HK-2 (cell line): ENCODE results near the gene LMF1.
"Not testable (repeated sequence)": the region's sequence is repeated elsewhere in the genome, so short reads cannot be mapped to it uniquely, and the experiment has no call there.

Experiments
- DNase-seq: peaks from one replicate; pipeline ENCODE4 v3.0.0-alpha.2; 2018; ENCODE audit not compliant: unreplicated experiment

LMF1 gene

DNA sequence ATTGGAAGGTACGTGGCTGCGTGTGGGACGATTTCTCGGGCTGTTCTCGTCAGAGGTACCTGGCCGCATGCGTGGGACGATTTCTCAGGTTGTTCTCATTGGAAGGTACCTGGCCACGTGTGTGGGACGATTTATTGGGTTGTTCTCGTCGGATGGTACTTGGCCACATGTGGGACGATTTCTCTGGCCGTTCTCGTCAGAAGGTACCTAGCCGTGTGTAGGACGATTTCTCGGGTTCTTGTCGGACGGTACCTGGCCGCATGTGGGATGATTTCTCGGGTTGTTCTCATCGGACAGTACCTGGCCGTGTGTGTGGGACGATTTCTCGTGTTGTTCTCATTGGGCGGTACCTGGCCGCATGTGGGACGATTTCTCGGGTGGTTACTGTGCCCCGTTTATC lies 120.1 kb downstream of the LMF1 start:
- no peak for DNase-seq

DNA sequence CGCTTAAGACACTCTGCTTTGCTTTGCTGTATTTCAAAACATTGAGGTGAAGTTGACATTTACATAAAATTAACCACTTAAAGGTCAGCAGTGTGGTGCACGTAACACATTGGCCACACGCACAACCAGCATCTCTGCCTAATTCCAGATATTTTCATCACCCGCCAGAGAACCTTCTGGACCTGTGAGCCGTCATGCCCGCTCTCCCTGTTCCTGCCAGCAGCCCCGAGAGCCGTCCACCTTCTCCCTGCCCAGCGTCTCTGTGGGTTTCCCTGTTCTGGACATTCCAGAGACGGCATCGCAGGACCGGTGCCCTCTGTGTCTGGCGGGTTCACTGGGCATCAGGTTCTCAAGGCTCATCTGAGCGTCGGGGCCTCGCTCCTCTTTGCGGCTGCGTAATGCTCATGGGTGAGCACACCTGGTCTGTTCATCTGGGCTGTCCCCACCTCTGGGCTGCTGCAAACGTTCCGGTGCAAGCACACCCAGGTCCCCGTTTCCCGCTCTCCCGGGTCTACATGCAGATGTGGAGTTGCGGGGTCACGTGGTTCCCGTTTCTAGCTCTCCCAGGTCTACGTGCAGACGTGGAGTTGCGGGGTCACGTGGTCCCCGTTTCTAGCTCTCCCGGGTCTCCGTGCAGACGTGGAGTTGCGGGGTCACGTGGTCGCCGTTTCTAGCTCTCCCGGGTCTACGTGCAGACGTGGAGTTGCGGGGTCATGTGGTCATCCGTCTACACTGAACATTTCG lies 122.1 kb downstream of the LMF1 start:
- no peak for DNase-seq

DNA sequence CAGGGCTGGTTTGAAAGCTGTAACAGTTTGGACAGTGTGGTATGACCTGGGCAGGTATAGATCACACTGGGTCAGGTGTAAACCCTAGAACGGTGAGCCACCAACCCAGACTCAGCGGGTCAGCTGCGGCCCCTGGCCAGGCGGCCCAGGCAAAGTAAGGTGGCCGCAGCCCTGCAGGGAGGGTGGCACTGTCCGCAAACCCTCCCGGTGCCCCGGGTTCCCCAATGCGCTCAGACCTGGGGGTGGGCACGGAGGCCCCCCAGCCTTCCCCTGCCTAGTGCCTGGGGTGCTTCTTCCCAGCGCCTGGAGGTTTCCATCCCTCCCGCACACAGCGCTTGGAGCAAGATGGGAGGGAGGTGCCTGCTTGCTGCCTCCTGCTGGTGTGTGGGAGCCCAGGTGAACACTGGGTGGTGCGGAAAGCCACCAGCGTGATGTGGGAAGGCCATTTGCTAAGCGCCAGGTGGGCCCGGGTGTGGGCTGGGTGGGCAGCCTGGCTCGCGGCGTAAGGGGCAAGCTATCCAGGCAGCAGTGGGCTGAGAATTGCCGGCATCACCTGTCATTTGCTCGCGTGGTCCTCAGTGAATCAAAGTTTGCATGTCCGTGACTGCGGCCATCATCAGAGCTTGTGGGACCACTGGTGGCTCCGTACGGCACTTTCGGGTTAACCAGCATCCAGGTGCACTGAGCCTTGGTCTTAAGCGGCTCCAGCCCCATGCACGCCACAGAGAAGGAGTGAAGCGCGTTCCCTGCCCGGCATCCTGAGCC lies 122.9 kb downstream of the LMF1 start:
- no peak for DNase-seq

DNA sequence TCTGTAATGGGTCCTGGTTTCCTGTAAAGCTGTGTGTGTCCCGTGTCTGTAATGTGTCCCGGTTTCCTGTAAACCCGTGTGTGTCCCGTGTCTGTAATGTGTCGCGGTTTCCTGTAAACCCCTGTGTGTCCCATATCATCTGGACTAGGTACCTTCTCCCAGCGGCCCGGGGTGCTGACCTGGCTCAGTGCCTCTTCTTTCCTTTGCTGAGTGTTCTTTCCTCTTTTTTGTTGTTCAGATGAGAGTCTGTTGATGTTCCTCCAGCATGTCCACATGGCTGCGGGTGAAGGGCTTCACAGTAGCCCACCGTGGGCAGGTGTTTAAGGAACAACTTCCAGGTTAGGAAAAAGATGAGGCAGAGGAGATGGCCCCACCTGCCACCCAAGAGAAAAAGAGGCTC lies 123.6 kb downstream of the LMF1 start:
- no peak for DNase-seq

DNA sequence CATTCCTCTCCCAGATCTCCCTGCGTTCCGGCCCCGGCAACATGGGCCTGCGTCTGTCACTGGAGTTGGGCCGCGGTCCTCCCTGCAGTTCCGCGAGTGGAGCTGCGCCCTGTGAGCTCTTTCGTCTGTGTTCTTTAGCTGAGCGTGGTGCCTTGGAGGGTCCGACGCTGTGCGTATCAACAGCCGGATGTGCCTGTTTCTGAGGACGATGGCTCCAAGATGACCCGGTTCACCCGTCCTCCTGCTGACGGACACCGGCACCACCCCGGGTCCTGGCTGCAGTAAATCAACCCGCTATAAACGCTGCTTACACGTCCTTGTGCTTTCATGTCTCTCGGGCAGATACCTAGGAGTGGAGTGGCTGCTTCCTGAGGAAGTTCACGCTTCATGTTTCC lies 125.4 kb downstream of the LMF1 start:
- DNase-seq, result no peak

DNA sequence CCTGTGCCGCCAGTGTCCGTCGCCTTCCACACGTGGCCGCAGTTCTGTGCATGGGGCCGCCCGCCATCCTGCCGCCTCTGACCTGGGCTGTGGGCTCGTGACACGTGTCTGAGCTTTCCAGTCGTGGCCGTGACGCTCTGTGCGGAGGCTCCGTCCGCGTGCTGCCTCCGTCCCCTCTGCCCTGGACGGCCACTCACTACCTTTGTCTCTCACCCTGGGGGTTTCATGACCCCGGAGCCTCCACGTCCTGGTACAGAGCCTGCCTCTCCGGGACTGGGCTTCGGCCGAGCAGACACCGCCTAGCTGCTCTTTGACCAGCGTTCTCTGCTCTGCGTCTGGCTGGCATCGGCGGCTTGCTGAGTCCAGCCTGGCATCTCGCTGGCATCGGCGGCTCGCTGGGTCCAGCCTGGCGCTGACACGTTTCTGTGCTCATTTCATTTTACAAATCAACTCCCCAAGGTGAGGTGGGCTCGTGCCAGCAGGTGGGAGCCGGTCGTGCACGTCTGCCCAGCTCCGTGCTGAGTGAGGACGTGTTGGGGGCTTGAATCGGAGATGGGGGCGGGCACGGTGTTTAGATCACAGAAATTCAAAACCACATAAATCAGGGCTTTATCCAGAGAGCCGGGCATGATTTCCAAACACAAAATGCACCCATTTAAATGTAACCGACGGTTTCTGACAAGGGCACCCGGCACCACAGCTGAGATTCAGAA lies 126.0 kb downstream of the LMF1 start:
- no peak for DNase-seq

DNA sequence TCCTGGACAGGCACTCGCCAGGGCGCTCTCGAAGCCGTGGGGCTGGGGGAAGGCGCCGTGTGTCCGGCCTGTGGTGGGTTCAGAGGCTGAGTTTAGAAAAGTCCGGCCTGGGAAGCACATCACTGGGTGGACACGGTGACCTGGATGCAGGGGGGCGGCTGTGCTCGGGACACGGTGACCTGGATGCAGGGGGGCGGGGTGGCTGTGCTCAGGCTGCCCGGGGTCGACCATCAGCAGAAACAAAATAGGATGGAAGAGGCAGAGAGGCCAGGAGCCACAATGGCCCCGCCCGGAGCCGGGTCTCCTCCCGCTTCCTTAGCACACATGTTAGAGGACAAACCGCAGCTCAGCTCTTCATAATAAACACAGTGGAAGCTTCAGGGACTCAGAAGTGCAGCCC lies 127.0 kb downstream of the LMF1 start:
- DNase-seq, result no peak

DNA sequence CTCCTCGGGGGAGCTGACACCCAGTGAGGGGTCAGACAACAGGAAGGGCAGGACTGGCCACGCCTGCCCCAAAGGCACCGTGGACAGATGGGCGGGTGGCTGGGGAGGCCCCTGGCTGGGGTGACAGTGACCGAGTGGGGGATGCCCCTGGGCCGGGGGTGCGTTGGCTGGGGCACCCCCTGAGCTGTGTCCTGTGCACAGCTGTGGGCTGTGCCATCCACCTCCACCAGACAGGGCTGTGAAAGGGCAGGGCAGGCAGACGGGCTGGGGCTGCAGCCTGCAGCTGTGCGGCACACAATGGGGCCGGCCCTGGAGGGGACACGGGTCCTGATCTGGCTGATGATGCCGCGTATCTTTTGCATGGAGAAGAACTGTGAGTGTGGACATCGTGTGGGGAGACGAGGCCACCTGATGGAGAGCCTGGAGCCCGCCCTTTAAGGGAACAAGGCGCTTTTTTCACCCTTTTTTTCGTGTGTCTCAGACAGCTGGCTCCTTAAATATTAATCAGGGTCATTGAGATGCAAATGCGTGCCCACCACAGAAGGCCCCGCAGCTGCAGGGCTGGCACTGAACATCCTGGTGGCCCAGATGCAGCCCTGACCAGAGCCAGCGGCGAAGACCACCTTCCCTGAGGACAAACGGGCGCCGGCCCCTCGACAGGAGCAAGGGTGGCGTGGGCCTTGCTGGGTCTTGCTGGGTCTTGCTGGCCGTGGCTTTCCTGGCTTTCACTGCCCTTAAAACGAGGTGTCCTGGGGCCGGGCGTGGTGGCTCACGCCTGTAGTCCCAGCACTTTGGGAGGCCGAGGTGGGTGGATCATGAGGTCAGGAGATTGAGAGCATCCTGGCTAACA lies 127.8 kb downstream of the LMF1 start:
- no peak for DNase-seq

DNA sequence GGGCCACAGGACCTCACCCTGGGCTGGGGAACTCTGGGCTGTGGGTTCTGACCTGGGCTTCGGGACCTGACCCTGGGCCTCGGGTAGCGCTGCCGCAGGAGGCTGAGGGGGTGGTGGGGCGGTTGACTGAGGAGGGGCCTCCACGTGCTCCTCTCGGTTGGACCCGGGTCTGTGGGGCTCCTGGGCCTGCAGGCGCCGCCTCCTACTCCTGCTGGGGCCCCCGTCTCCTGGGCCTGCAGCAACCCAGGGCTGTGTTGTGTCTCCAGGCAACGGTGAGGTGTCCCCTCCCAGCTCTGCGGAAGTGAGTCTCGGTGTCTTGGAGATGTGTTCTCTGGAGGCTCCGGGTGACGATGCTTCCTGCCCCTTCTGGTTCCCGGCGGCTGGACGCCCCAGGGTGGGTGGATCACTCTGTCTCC lies 128.7 kb downstream of the LMF1 start:
- DNase-seq, result no peak

DNA sequence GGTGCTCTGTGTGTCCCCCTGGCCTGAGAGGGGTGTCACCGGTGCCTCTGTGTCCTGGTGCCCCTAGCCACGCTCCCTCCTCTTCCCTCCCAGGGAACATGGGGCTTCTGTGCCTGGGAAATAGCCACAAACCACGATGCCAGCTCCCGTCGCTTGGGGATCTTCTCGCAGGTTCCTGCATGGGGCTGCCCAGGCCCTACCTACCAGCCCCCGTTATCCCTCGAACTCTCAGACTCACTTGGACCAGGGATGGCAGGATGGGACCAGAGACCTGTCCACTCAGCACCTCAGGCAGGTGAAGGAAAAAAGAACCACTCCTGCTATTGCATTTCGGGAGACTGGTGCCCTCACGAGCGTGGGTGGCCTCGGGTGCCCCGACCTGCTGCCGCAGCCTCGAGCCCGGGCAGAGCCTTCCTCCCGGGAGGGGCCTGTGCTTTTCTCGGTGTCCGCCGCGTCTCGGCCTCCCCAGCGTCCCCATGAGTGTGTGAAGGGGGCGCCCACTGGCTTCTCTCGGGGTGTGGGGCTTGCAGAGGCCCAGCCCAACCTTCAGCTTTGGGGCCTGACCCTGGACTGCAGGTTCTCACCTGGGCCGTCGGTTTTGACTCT lies 129.2 kb downstream of the LMF1 start:
- no peak for DNase-seq

DNA sequence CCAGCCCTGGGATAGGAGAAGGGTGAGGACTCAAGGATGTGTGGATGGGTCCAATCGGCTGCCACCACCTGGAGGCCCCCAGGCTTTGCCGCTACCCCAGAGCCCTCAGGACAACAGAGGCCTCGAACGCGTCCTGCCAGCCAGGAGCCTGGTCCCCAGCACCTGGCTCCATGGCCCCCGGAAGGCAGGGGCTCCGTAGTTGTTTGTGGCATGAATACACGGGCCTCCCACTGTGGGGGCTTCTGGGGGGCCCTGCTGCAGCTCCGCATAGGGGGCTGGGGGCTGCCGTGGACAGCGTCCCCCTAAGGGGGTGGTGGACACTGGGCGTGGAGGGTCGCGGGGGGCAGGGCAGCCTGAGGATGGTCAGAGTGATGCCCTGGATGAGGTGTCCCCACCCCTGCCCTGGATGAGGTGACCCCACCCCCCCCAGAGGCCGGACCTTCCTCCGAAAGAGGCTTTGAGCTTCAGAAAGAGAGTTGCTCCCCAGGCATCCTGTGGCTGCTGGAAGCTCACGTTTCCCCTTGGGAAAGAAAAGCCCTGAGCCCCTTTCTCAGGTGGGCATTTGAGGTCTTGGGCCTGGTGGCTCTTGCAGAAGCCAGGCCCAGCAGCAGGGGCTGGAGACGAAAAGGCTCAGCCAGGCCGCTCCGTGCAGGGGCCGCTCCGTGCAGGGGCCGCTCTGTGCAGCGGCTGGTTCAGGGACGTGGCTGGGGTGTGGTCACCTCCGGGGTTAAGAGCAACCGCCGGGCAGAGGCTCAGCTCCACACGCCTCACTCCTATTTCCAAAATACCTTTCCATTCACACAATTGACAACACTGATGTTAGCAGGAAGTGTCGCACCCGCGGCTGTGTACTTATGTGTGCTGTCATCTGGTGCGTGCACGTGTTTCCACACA lies 130.0 kb downstream of the LMF1 start:
- DNase-seq, result no peak

DNA sequence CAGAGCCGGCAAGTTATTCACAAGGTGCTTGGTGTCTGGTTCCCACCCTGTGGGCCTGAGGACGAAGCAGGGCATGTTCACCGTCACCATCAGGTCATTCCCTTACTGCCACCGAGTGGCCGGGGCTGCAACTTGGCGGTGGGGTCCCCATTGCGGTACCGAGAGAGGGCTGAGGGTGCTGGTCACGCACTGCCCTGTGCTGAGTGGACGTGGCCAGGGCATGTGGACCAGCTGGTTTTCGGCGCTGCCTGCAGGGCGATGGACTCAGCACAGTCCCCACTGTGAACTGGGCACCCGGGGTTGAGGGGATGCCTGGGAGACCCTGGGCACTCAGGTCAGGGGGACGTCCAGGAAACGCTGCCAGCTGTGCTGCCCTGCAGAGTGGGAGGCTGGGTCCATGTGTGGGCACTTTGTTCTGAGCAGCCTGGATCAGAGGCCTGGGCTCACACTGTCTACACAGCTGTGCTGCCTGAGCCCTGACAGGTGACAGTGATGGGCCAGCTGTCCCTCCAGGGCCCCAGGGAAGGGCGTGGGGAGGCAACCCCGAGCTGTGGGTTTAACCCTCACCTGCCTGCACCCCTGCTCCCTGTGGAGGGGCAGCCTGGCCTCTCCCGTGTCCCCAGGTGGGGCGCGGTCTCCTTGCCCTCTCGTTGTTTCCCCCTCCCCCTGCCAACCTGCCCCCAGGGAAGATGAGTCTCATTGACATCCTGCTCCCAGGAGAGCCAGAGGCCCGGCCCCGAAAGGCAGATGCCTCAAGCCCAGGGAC lies 131.0 kb downstream of the LMF1 start:
- no peak for DNase-seq

DNA sequence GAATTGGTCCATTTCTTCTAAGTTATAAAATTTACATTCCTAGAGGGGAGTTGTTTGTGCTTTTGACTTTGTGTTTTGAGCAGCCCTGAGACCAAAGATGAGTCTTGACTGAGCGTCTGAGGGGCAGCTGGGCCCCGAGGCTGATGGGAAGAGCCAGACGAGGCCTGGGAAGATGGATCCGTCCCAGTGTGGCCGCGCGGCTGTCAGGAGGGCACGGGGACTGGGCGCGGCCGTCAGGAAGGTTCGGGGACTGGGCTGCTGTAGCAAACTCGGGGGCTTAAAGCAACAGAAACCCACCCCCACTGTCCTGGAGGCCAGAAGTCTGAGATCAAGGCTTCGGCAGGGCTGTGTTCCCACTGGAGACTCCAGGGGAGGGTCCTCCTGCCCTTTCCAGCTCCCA lies 132.0 kb downstream of the LMF1 start:
- no peak for DNase-seq

DNA sequence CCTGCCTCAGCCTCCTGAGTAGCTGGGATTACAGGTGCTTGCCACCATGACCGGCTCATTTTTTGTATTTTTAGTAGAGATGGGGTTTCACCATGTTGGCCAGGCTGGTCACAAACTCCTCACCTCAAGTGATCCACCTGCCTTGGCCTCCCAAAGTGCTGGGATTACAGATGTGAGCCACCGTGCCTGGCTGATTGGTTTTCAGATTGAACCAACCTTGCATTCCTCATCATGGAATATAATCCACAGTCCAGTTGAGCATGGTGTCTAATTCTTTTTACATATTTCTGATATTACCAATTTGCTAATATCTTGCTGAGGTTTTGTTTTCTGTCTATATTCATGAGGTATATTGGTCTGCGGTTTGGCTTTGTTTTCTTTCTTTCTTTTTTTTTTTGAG lies 134.0 kb downstream of the LMF1 start:
- DNase-seq, result not testable (repeated sequence)

DNA sequence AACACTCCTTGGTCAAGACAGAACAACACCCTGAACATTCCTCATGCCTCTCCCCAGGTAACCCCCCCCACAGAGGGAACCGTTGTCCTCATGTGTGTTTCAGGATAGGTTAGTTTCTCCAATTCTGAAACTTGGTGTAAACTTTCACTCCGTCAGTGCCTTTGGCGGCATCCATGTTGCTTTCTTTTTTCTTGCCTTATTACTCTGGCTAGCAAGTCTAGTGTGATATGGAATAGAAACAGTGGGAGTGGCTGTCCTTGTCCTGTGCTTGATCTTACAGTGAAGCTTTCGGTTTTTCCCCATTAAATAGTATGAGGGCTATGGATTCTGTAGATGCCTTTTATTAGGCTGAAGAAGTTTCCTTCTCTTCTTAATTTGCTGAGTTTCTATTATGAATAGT lies 134.6 kb downstream of the LMF1 start:
- DNase-seq, result no peak

DNA sequence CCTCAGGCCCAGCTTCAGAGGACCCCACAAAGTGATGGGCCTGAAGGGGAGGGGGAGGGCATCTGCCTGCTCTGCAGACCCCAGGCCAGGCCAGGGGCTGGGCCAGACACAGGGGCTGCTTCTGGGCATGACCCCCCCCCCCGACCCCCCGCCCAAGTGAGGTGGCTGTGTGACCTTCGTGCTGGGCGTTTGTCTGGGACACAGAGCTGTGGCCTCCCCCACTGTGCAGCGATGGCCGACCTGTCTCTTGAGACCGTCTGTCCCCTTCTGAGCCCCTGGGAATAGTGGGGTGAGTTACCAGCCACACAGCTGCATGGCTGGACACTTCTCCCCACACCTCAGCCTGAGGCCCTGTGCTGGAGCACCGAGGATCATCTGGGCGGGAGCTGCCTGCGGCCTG lies 135.4 kb downstream of the LMF1 start:
- no peak for DNase-seq

DNA sequence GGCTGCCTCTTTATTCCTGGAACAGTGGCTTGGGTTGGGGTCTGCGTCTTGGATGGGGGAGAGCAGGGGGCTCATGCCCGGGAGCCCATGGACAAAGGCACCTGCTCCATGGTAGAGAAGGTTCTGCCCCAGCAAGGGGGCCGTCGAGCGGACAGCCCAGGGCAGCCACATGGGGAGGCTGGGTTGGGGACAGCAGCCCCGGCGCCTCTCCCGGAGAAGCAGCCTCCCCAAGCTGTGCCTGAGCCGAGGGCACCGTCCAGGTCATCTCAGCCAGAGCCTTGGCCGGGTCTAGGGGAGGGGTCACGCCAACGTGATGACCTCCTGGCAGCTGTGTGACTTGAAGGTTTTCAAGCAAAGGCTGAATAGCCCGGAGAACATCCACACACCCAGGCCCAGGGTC lies 137.4 kb downstream of the LMF1 start:
- DNase-seq, result no peak

DNA sequence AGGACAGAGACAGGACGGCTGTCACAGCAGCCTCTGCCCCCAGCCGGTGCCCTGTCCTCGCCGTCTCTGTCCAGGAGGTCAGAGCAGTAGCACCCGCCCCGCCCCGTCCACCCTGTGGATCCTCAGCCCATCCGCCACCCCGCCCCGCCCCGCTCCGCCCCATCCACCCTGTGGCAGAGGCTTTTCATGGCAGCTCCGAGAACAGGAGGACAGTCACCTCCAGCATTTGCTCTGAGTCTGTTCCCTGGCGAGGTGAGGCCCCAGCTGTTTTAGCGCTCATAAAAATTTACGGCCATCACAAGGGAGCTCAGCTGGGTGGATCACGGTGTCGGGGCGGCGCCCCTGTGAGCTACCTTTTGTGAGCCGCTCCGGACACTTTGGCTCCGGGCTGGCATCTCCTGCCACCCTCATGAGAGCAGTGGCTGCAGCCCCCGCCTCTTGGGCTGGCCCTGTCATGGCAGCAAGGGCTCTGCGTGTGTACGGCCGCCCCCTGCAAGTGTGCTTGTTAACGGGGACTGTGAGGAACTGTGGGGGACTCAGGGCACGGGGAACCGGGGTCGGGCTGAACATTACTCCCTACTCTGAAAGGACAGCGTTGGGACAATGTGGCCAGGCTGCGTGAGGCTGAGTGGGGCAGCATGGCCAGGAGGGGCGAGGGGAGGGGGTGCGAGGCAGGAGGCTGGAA lies 138.0 kb downstream of the LMF1 start:
- DNase-seq, result no peak
